ENCODE results near the gene MAN1A2. TPM values are rescaled to one million over a fixed set of nuclear protein-coding genes. Genes with fewer than 3 reads are reported as not detected.

MAN1A2 gene
- total RNA-seq, 4 donors from 2014 or later, result 36.9 to 65.4 (median 42.3) TPM

GRCh38 chr1:117436513-117436912 lies 69.3 kb downstream of the MAN1A2 start:
- TF ChIP-seq CTCF (IDR thresholded peaks at IDR 0.05; ENCODE audit: low read depth), result no peak

GRCh38 chr1:117447661-117448060 lies 80.4 kb downstream of the MAN1A2 start:
- no peak for TF ChIP-seq CTCF (IDR thresholded peaks at IDR 0.05; ENCODE audit: low read depth)

GRCh38 chr1:117452216-117452615 lies 85.0 kb downstream of the MAN1A2 start:
- TF ChIP-seq CTCF (IDR thresholded peaks at IDR 0.05; ENCODE audit: low read depth), result no peak

GRCh38 chr1:117453958-117454357 lies 86.7 kb downstream of the MAN1A2 start:
- TF ChIP-seq CTCF (IDR thresholded peaks at IDR 0.05; ENCODE audit: low read depth), result no peak

GRCh38 chr1:117466761-117467160 lies 99.5 kb downstream of the MAN1A2 start:
- no peak for TF ChIP-seq CTCF (IDR thresholded peaks at IDR 0.05; ENCODE audit: low read depth)

- TF ChIP-seq CTCF (IDR thresholded peaks at IDR 0.05; ENCODE audit: low read depth), result no peak
Observed at GRCh38 chr1:117467336-117467735, 100.1 kb downstream of the MAN1A2 start.

GRCh38 chr1:117473063-117473462 lies 105.8 kb downstream of the MAN1A2 start:
- TF ChIP-seq CTCF (IDR thresholded peaks at IDR 0.05; ENCODE audit: low read depth), result no peak
